ENCODE data around the gene CT47A1.

CT47A1 gene

DNA sequence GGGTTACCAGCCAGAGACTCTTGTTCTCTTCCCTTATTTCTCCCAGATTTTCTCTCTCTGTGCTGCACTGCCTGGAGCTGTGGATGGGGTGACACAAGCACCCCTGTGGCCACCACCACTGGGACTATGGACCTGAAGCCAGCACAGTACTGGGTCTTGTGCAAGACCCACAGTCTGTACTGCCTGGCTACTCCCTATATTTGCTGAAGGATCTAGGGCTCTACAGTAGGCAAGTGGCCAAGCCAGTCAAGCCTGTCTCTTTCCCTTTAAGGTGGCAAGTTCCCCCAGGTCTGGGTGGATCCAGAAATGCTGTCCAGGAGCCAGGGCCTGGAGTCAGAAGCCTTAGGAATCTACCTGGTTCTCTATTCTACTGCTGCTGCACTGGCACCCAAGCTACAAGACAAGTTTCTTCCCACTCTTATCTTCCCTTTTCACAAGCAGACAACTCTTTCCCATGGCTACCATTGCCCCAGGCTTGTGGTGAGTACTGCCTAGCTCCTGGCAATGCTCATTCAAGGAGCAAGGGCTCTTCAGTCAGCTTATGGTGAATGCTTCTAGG is 28.4 kb upstream of the CT47A1 start:
- Histone ChIP-seq H3K36me3 (ENCODE audit: low read depth) (no peaks in the 10 kb centered on the region), H3K27me3 (ENCODE audit: insufficient read depth, poor library complexity, severe bottlenecking) (no peaks in the 10 kb centered on the region), H3K9me3 (ENCODE audit: severe bottlenecking) (no peaks in the 10 kb centered on the region), H3K4me3 (ENCODE audit: severe bottlenecking) (no peak overlapping the region), H3K4me1 (ENCODE audit: insufficient read depth, poor library complexity, severe bottlenecking) (no peaks in the 10 kb centered on the region), H3K27ac (ENCODE audit: poor library complexity, severe bottlenecking) (no peak overlapping the region)
- ATAC-seq (ENCODE audit: low read depth) (no peak), DNase-seq (ENCODE audit: low spot score) (no peak)
- TF ChIP-seq, protein P1, sequence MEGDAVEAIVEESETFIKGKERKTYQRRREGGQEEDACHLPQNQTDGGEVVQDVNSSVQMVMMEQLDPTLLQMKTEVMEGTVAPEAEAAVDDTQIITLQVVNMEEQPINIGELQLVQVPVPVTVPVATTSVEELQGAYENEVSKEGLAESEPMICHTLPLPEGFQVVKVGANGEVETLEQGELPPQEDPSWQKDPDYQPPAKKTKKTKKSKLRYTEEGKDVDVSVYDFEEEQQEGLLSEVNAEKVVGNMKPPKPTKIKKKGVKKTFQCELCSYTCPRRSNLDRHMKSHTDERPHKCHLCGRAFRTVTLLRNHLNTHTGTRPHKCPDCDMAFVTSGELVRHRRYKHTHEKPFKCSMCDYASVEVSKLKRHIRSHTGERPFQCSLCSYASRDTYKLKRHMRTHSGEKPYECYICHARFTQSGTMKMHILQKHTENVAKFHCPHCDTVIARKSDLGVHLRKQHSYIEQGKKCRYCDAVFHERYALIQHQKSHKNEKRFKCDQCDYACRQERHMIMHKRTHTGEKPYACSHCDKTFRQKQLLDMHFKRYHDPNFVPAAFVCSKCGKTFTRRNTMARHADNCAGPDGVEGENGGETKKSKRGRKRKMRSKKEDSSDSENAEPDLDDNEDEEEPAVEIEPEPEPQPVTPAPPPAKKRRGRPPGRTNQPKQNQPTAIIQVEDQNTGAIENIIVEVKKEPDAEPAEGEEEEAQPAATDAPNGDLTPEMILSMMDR (IDR thresholded peaks at IDR 0.05; ENCODE audit: poor library complexity, severe bottlenecking) = no peak

DNA sequence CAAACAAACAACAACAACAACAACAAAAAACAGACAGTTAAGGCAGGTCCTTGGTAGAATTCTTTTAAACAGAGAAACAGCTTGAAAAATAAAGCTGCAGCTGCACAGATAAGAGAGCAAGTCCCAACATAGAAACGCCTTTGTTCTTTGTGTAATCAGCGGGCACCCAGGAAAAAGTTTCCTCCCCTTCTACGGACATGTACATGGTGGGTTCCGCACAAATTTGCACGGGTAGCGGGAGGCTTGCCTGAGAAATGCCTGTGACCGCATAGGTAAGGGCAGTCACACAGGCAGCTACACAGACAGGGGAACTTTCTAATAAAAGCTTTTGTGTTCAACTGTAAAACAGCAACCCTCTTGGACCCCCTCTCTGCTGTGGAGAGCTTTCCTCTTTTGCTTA is 25.7 kb upstream of the CT47A1 start:
- TF ChIP-seq, protein P1 (IDR thresholded peaks at IDR 0.05; ENCODE audit: poor library complexity, severe bottlenecking) = no peak
- ATAC-seq (ENCODE audit: low read depth) (no peak), DNase-seq (ENCODE audit: low spot score) (no peak)
- Histone ChIP-seq H3K27me3 (ENCODE audit: insufficient read depth, poor library complexity, severe bottlenecking) (no peaks in the 10 kb centered on the region), H3K36me3 (ENCODE audit: low read depth) (no peaks in the 10 kb centered on the region), H3K9me3 (ENCODE audit: severe bottlenecking) (no peaks in the 10 kb centered on the region), H3K27ac (ENCODE audit: poor library complexity, severe bottlenecking) (no peak overlapping the region), H3K4me3 (ENCODE audit: severe bottlenecking) (no peak overlapping the region), H3K4me1 (ENCODE audit: insufficient read depth, poor library complexity, severe bottlenecking) (no peaks in the 10 kb centered on the region)

DNA sequence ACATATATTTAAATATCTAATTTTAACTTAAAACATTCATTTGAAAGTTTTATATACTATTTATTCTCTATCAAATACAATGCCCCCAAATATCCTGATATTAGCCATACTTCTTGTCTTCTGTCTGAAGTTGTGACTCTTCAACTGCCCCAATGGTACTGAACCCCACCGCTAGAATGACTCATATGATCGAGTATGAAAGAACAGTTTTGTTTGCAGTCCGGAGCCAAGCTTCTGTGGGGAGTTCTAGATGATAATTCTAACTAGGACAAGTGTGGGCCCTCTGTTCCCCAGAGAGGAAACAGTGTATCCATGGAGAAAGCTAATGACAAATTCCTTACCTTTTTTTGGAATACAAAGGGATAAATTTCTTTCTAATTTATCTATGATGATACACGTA is 24.7 kb upstream of the CT47A1 start:
- H3K4me3 ChIP-seq (ENCODE audit: severe bottlenecking) = no peak overlapping the region
- no peaks in the 10 kb centered on the region for H3K9me3 ChIP-seq (ENCODE audit: severe bottlenecking)
- no peaks in the 10 kb centered on the region for H3K4me1 ChIP-seq (ENCODE audit: insufficient read depth, poor library complexity, severe bottlenecking)
- H3K27ac ChIP-seq (ENCODE audit: poor library complexity, severe bottlenecking) = no peak overlapping the region
- H3K36me3 ChIP-seq (ENCODE audit: low read depth) = no peaks in the 10 kb centered on the region
- ATAC-seq (ENCODE audit: low read depth) (no peak), DNase-seq (ENCODE audit: low spot score) (no peak)
- TF ChIP-seq, protein P1 (IDR thresholded peaks at IDR 0.05; ENCODE audit: poor library complexity, severe bottlenecking) = no peak
- H3K27me3 ChIP-seq (ENCODE audit: insufficient read depth, poor library complexity, severe bottlenecking) = no peaks in the 10 kb centered on the region

DNA sequence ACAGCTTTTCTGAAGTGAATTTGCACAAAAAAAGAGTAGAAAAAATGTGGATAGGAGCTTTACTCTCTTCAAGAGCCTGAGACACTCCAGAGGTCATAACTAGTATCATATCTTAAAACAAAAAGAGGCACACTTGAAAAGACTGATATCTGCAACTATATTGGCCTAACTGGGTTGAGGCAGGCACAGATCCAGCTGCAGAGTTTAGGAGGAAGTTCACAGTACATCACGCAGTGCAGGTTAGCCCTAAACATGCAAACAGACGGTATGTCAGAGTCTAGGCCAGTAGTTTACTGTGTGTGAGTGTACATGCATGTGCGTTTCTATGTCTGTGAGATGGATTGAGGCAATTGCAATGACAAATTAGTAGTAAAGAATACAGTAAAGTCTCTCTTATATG is 24.2 kb upstream of the CT47A1 start:
- no peak overlapping the region for H3K4me3 ChIP-seq (ENCODE audit: severe bottlenecking)
- H3K4me1 ChIP-seq (ENCODE audit: insufficient read depth, poor library complexity, severe bottlenecking) = no peaks in the 10 kb centered on the region
- DNase-seq (ENCODE audit: low spot score) (no peak), ATAC-seq (ENCODE audit: low read depth) (no peak)
- no peaks in the 10 kb centered on the region for H3K36me3 ChIP-seq (ENCODE audit: low read depth)
- no peak overlapping the region for H3K27ac ChIP-seq (ENCODE audit: poor library complexity, severe bottlenecking)
- TF ChIP-seq, protein P1 (IDR thresholded peaks at IDR 0.05; ENCODE audit: poor library complexity, severe bottlenecking) = no peak
- H3K27me3 ChIP-seq (ENCODE audit: insufficient read depth, poor library complexity, severe bottlenecking) = no peaks in the 10 kb centered on the region
- H3K9me3 ChIP-seq (ENCODE audit: severe bottlenecking) = no peaks in the 10 kb centered on the region

DNA sequence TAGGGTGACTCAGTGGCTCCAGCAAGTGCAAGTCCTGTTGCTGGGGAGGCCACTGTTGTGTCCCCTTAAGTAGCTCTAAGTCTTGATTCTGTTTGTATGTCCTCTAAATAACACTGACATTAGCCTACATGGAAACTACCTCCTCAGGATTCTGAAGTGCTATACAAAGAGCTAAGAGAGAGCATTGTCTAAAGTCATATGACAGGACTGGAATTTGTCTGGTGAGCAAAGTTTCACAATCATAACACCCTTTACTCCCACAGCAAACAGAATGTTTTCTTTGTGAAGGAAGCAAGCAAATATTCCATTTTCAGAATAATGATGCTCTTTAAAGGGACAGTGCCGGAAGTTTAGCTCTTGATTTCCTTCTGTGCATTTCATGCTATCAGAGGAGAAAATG is 23.4 kb upstream of the CT47A1 start:
- no peaks in the 10 kb centered on the region for H3K27me3 ChIP-seq (ENCODE audit: insufficient read depth, poor library complexity, severe bottlenecking)
- no peaks in the 10 kb centered on the region for H3K4me1 ChIP-seq (ENCODE audit: insufficient read depth, poor library complexity, severe bottlenecking)
- H3K4me3 ChIP-seq (ENCODE audit: severe bottlenecking) = no peak overlapping the region
- H3K36me3 ChIP-seq (ENCODE audit: low read depth) = no peaks in the 10 kb centered on the region
- no peak for DNase-seq (ENCODE audit: low spot score)
- TF ChIP-seq, protein P1 (IDR thresholded peaks at IDR 0.05; ENCODE audit: poor library complexity, severe bottlenecking) = no peak
- no peak overlapping the region for H3K27ac ChIP-seq (ENCODE audit: poor library complexity, severe bottlenecking)
- H3K9me3 ChIP-seq (ENCODE audit: severe bottlenecking) = no peaks in the 10 kb centered on the region
- ATAC-seq (ENCODE audit: low read depth) = no peak

Measured in RWPE2 (cell line).